Measurements from ENCODE around the gene FAP. TPM values are rescaled to one million over a fixed set of nuclear protein-coding genes. Genes with fewer than 3 reads are reported as not detected.

Gene FAP
- total and polyA plus RNA-seq, 2 of the 8 experiments (the other 6 are each of a cell fraction or from before 2014, with no cell fraction given) = not detected

- Histone ChIP-seq H2AK5ac (ENCODE audit: low read depth, low read length) (no peak overlapping the region), H3K9me3 (ENCODE audit: insufficient read depth in 2 of 2, low read depth in 1 of 2, low read length in 1 of 2) (no peaks in the 10 kb centered on the region), H2BK20ac (ENCODE audit: low read length) (no peak overlapping the region), H2BK15ac (ENCODE audit: low read length) (no peak overlapping the region), H4K5ac (ENCODE audit: insufficient read length, low read depth, low read length) (no peak overlapping the region), H4K20me1 (replicated peaks in 1 of 2; ENCODE audit: control insufficient read depth in 1 of 2, insufficient read depth in 2 of 2, low read length in 2 of 2) (no peaks in the 10 kb centered on the region), H3K79me1 (ENCODE audit: low read depth, low read length) (no peaks in the 10 kb centered on the region), H3K23me2 (ENCODE audit: low read depth, low read length) (no peaks in the 10 kb centered on the region), H3K56ac (replicated peaks; ENCODE audit: insufficient read length, low read depth, low read length) (no peak overlapping the region), H2BK5ac (ENCODE audit: low read depth, low read length) (no peak overlapping the region), H3K18ac (ENCODE audit: extremely low read depth, low read length) (no peak overlapping the region), H4K91ac (replicated peaks; ENCODE audit: insufficient read length, low read length) (no peak overlapping the region), H3K14ac (ENCODE audit: insufficient read length) (no peak overlapping the region), H3K27me3 (replicated peaks in 1 of 4; ENCODE audit: control insufficient read depth in 3 of 4, extremely low read depth in 1 of 4, insufficient read depth in 3 of 4, low read length in 3 of 4) (no peaks in the 10 kb centered on the region), H2BK12ac (ENCODE audit: low read depth, low read length) (no peak overlapping the region), H3K23ac (ENCODE audit: insufficient read length) (no peak overlapping the region), H3K4me2 (ENCODE audit: insufficient read depth in 1 of 2, low read depth in 2 of 2, low read length in 2 of 2) (no peak overlapping the region), H2AFZ (ENCODE audit: low read length) (no peak overlapping the region), H3K36me3 (ENCODE audit: control insufficient read depth in 2 of 4, insufficient read depth in 4 of 4, low read length in 3 of 4) (no peaks in the 10 kb centered on the region), H3K4ac (replicated peaks; ENCODE audit: insufficient read length, low read depth, low read length) (no peak overlapping the region), H4K8ac (ENCODE audit: extremely low read depth, insufficient read depth, low read length) (peak overlapping the region; percentile 18; the same call in 1 of the 2 replicates), H3K4me1 (replicated peaks in 1 of 4; ENCODE audit: control insufficient read depth in 3 of 4, insufficient read depth in 4 of 4, low read length in 3 of 4) (no peaks in the 10 kb centered on the region), H3K79me2 (ENCODE audit: control insufficient read depth in 1 of 2, insufficient read depth in 2 of 2, low read length in 2 of 2) (no peaks in the 10 kb centered on the region), H3K9ac (replicated peaks in 1 of 4; ENCODE audit: extremely low read depth in 1 of 4, low read depth in 3 of 4, low read length in 3 of 4) (no peak overlapping the region), H2BK120ac (replicated peaks; ENCODE audit: low read depth, low read length) (no peak overlapping the region), H3K27ac (ENCODE audit: low read depth, low read length) (no peak overlapping the region), H3K4me3 (ENCODE audit: extremely low read depth in 1 of 4, insufficient read depth in 2 of 4, low read depth in 3 of 4, low read length in 4 of 4) (no peak overlapping the region)
- POLR2A ChIA-PET (ENCODE audit: partially characterized antibody) = no interaction called here
- CTCF ChIA-PET (ENCODE audit: partially characterized antibody) = interaction anchor here (0.6 to 9.8 kb wide), 5 partner anchors 20 to 226 kb away, joined by 3 to 188 read pairs (median 4); no protein-coding TSS in a partner anchor
- no peak for DNase-seq (ENCODE audit: low read depth in 1 of 2, low spot score in 2 of 2)
- FAIRE-seq = no peak
- no peak for TF ChIP-seq RBBP5 (IDR thresholded peaks at IDR 0.05; ENCODE audit: borderline replicate concordance, low read depth, low read length)
- 93% methylated on average over 3 of the region's 3 CpGs; no CpG with 5 or more reads in 1 of the 2 experiments for WGBS, 2 experiments (ENCODE audit: extremely low coverage in 1 of 2, insufficient coverage in 1 of 2, insufficient read length in 1 of 2, insufficient replicate concordance in 2 of 2, low coverage in 1 of 2, low lambda C conversion rate in 2 of 2, missing lambda C conversion rate in 1 of 2)
Measured at GRCh38 chr2:162215162-162215561, 28.1 kb downstream of the FAP start.

Data from H1 (cell line).